ENCODE data around the gene LRP1.

LRP1 gene

GRCh38 chr12:57148469-57149244 lies 20.4 kb downstream of the LRP1 start:
- no peak overlapping the region for H3K9ac ChIP-seq (ENCODE audit: low read length)
- no peak overlapping the region for H2AFZ ChIP-seq (ENCODE audit: low read depth, low read length)
- H3K79me2 ChIP-seq (ENCODE audit: low read length): no peaks in the 10 kb centered on the region
- H3K27ac ChIP-seq (ENCODE audit: low read length): no peak overlapping the region
- no peaks in the 10 kb centered on the region for H3K36me3 ChIP-seq (replicated peaks; ENCODE audit: low read depth, low read length)
- no peak for TF ChIP-seq EZH2phosphoT487 (IDR thresholded peaks at IDR 0.05; ENCODE audit: low read depth)
- no peak for TF ChIP-seq CTCF (IDR thresholded peaks at IDR 0.05; ENCODE audit: low read depth, low read length)
- H3K9me3 ChIP-seq (ENCODE audit: insufficient read depth, low read length): no peaks in the 10 kb centered on the region
- H3K4me2 ChIP-seq (ENCODE audit: low read length): no peak overlapping the region
- no peak overlapping the region for H3K4me3 ChIP-seq (ENCODE audit: low read length)
- no peaks in the 10 kb centered on the region for H3K27me3 ChIP-seq (ENCODE audit: low read depth, low read length)
- no peaks in the 10 kb centered on the region for H3K4me1 ChIP-seq (ENCODE audit: low read length)
- no peaks in the 10 kb centered on the region for H4K20me1 ChIP-seq (ENCODE audit: insufficient read depth, low read length)

- Histone ChIP-seq H3K4me2 (ENCODE audit: low read length) (no peak overlapping the region), H3K9ac (ENCODE audit: low read length) (no peak overlapping the region), H3K27ac (ENCODE audit: low read length) (no peak overlapping the region)
Measured at GRCh38 chr12:57149245-57149900, 21.1 kb downstream of the LRP1 start.

GRCh38 chr12:57150400-57151000 lies 22.2 kb downstream of the LRP1 start:
- Histone ChIP-seq H3K9me3 (ENCODE audit: insufficient read depth, low read length) (no peaks in the 10 kb centered on the region), H3K4me1 (ENCODE audit: low read length) (peaks cover 14% of the 10 kb centered on the region), H3K4me3 (ENCODE audit: low read length) (no peak overlapping the region), H4K20me1 (ENCODE audit: insufficient read depth, low read length) (no peaks in the 10 kb centered on the region), H3K27me3 (ENCODE audit: low read depth, low read length) (no peaks in the 10 kb centered on the region), H3K27ac (ENCODE audit: low read length) (no peak overlapping the region), H3K4me2 (ENCODE audit: low read length) (no peak overlapping the region), H3K9ac (ENCODE audit: low read length) (no peak overlapping the region), H3K36me3 (replicated peaks; ENCODE audit: low read depth, low read length) (no peaks in the 10 kb centered on the region), H2AFZ (ENCODE audit: low read depth, low read length) (no peak overlapping the region), H3K79me2 (ENCODE audit: low read length) (no peaks in the 10 kb centered on the region)
- no peak for TF ChIP-seq EZH2phosphoT487 (IDR thresholded peaks at IDR 0.05; ENCODE audit: low read depth)
- TF ChIP-seq CTCF (IDR thresholded peaks at IDR 0.05; ENCODE audit: low read depth, low read length): no peak

More at GRCh38 chr12:57149245-57149900, 21.1 kb downstream of the LRP1 start:
- Histone ChIP-seq H4K20me1 (ENCODE audit: insufficient read depth, low read length) (no peaks in the 10 kb centered on the region), H3K36me3 (replicated peaks; ENCODE audit: low read depth, low read length) (no peaks in the 10 kb centered on the region), H3K27me3 (ENCODE audit: low read depth, low read length) (no peaks in the 10 kb centered on the region), H3K9me3 (ENCODE audit: insufficient read depth, low read length) (no peaks in the 10 kb centered on the region), H2AFZ (ENCODE audit: low read depth, low read length) (no peak overlapping the region), H3K4me1 (ENCODE audit: low read length) (peaks cover 3% of the 10 kb centered on the region), H3K4me3 (ENCODE audit: low read length) (no peak overlapping the region), H3K79me2 (ENCODE audit: low read length) (no peaks in the 10 kb centered on the region)
- TF ChIP-seq EZH2phosphoT487 (IDR thresholded peaks at IDR 0.05; ENCODE audit: low read depth) (no peak), CTCF (IDR thresholded peaks at IDR 0.05; ENCODE audit: low read depth, low read length) (no peak)

Measured in OCI-LY3 (cell line).